GM19455 (cell line): ENCODE measurements around the gene CUTA.
A peak's percentile ranks its signal among the peaks of the same experiment; 100 is the strongest.

ENCODE experiments used
- ATAC-seq: cut with Tn5 transposase; IDR thresholded peaks from one replicate; pipeline ENCODE4 v1.9.1; 2021; ENCODE audit not compliant: unreplicated experiment

Gene CUTA

DNA sequence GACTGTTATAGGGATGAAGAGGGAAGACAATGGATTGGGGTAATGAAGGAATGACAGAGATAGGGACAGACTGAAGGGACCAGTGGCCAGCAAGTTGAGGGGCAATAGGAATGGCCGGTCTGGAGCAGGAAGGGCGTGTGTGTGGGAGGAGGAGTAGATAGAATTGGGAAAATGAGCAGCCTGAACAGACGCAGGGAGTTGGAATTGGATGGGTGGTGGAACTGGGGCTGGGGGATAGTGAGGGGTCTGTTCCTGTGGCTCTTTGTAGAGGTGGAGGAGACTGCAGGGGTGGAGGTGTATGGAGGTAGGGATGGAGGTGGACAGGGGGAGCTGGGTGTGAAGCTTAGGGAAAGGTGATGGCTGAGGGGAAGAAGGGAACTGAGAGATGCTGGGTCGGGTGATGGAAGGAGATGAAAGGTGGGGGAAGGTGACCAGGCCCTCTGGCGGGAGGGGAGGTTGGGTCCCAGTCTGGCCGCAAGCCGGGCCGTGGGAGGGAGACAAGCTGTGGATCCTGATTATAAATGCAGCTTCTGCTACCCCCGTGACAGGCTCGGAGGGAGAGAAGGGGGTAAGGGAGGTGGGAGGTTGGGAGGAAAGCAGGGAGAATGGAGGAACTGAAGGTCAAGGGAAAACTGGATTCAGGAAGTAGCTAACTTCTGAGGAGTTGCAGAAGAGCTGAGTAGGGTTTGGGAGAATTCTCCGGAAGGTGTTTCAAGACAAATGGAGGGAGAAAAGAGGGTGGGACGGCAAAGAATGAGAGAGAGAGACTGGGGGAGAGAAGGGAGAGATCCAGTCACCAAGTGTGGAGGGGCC is 7.2 kb upstream of the CUTA start:
- ATAC-seq, result no peak

DNA sequence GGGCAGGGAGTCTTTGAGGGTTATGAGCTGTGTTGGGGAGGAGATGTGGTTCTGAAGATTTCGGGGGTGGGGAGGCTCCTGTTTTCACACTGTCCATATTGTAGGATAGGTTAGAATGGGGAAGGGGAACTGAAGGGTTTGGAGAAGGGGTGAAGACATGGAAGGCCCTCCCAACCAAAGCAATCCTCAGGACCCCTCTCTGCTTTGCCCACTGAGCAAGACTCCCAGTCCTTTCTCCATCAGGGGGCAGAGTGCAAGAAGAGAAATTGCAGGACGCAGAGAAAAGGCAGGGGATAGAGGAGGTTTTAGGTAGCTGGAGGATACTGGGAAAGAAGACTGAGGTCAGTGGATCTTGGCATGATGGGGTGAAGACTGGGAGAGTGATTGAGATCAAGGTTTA is 5.9 kb upstream of the CUTA start:
- ATAC-seq, result no peak

DNA sequence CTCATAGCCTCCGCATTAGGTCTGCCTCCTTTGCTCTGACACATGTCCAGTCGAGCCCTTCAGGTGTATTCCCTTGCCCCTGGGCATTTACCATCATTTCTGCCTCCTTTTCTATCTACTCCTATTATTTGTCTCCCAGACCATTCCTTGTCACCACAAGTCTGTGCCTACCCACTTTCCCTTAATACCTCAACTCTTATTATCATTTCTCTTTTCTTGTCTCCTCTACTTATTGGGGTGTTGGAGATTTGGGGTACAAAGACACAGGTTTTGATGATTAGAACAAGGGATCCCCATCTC is 3.4 kb upstream of the CUTA start:
- ATAC-seq, result no peak

DNA sequence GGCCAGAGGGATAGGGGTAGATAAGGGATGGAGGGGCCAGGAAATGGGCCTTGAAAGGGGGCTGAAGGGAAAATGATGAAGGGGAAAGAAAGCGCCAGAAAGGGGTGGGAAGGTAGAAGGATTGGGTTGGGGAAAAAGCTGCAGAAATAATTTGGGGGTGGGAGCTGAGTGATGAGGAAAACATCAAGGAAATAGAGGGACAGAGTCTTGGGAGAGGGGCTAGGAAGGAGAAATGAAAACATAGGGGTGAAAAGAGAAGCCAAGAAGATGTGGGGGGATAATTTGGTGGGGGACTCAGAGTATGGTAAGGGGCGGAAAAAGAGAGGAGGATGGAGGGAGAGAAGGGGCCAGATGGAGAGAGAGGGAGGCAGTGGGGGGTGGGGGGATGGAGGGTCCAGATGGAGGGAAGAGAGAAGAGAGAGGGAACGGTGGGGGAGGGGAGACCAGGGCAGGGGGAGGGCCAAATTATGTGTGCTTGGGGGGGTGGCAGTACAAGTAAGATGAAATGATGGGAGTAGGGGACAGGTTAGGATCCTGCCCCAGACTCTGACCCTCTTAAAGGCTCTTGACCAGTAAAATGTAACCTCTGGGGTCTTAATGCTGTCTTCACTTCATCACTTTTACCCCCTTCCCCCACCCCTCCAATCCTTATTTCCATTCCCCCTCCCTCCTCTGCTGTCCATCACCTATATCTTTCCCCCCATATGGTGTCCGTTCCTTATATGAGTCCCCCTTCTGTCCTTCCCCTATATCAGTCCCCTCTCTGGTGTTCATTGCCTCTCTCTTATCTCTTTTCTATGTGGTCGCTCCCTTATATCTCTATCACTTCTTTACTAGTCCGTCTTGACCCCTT is 2.8 kb upstream of the CUTA start:
- ATAC-seq, result no peak

DNA sequence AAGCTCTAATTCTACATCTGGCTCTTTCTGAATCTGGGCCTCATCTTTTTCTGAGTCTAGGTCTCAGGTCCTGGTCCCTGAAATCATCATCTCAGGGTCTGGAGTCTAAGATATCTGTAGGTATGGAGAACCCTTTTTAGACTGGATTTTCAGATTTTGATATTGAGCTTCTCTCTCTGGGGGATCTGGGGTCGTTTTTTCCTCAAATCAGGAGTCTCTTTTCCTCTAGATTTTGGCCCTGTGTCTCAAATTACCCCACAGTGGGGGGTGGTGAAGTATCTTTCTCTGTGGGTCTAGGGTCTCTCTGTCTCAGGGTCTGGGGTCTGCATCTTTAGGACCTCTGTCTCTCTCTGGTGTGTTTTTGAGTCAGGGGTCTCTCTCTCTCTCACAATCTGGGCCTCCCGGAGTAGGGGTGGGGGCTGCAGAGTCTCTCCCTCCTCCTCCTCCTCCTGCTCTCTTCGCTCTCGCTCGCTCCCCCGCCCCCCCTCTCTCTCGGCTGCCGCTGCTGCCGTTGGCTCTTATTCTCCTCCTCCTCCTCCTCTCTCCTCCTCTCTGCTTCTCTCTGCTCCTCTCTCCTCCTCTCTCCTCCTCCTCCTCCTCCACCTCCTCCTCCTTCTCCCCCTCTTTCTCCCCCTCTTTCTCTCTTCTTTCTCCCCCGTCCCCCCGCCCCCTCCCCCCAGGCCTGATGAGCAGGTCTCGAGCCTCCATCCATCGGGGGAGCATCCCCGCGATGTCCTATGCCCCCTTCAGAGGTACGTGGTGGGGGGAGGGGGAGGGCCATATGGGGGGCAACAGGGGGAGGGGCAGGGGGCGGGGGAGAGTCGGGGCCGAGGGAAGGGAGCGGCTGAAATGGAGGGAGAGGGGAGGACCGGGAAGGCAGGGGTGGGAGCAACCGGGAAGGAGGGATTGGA is 1.9 kb upstream of the CUTA start, which contains the start of gene SYNGAP1:
Gene SYNGAP1 (plus strand): TSS at position 486 of the 911 bp plus-strand sequence. CDS start 200 bp downstream, at position 686.
- ATAC-seq, result no peak

DNA sequence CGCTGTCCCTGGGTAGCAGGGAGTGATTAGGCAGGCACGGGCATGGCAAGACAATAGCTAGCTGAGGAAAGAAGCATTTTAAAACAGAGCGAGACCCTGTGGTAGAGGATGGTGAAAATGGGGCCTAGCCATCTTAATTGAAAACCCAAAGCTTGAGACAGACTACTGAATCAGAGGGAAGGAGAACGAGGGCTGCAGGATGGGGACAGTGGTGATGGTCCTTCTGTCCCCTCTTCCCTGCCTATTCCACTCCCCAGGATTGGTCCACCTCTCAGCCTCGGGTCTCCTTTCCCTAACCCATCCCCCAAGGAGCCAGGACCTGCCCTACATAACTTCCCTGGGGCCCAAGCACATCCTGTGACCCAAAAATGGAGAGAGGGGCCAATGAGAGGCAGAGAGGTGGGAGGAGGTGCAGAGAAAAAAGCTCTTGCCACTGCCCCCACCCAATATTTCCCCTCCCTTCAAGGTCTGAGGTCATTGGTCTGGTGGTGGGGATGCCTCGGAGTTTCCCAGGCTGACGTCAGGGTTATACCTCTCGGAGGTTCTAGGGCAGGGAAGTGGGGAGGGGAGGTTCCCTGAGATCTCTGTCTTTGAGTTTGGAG is 884 bp upstream of the CUTA start:
- ATAC-seq, result no peak

DNA sequence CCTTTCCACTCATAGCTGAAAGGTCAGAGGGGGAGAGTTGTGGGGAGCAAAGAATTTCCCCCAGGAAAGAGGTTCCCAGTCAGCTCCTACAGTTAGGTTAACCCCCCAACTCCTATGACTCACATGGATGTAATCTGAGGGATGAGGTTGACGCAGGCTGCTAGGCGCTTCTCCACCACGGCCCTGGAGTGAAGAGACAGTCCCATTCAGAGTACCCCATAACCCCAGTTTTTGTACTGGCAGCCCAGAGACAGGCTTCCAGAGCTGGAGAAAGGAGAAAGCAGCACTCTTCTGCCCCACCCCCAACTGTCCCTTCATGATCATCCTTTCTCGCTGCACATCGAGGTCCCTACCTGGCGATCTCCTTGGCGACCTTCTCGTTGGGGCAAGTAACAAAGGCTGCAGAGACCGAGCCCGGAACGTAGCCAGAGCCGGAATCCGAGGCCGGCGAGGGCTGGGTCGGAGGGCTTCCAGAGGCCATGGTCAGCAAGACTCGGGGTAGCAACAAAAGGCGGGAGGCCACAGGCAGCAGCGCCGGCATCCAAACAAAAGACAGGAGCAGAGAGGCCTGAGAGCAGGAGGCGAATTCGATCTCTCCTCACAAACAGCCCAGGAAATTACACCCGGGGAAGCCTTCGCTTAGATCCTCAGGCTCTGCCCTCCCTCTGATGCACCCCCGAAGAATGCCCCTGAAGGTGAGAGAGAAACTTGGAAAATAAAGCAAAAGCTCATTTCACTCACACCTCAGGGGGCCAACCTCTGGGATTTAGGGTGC is 592 bp downstream of the CUTA start:
- no peak for ATAC-seq

DNA sequence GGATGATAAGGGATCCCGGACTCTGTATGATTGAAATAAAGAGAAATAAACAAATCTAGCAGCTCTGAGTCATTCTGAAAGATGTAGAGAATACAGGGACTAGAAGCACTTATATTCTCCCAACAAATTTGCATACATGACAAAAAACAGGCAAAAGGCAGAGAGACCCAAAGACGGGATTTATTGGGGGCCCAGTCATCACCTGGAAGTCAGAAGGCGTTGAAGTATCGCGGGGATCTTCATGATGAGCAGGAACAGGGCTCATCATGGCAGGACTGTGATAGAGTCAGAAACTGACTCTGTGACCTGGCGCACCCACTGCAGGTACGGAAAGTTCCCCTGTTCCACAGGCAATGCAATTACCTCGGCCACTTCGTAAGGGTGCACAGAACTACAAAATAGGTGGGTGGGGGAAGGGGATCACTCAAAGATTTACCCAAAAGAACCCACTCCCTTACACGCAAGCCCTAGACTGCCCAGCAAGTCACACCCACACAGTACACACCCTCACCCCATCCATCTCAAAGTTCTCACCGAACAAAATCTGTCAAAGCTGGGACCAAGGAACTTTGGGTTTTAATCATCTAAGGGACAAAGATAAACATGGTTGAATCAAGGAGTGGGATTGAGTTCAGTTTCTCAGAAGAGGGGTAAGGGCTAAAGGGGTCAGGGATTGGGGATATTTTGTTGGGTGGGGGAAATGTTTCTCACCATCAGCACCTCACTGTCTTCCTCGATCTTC is 1.4 kb downstream of the CUTA start:
- ATAC-seq, result no peak

DNA sequence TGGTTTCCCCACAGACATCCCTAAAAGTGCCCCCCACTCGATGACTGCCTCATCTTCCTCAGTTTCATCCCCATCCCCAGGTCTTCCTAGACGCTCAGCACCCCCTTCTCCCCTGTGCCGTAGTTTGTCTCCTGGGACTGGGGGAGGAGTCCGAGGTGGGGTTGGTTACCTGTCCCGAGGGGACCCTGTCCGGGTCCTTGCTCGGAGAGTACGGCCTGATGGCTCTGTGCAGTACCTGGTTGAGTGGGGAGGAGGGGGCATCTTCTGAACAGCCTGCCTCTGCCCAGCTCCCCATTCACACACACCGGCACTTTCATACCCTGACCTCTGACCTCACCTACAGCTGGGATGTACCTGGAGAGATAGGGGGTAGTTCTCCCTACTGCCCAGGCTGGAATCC is 2.1 kb downstream of the CUTA start:
- ATAC-seq, result no peak

DNA sequence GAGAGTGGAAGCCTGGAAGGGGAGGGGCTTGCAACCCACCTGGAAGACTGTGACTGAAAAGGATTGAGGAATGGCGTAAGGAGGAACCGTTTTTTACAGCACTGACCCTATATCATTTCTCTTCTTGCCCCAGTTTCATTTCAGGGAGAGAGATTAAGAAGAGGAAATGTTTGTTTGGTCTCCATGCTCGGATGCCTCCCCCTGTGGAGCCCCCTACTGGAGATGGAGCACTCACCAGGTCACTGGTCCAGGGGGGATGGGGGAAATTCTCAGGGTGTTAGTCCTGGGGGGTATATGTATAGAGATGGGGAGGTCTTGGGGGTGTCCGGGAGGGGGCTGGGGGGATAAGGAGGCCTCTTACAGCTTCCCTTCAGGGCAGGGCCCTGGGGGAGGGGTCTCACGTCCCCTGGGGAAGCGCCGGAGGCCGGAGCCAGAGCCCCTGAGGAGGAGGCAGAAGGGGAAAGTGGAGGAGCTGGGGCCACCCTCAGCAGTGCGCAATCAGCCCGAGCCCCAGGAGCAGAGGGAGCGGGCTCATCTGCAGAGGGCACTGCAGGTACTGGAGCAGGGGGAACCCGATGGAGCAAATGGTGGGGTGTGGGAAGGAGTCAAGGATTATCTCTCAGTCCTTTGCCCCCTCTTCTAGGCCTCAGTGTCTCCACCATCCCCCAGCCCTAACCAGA is 3.2 kb downstream of the CUTA start:
- no peak for ATAC-seq

DNA sequence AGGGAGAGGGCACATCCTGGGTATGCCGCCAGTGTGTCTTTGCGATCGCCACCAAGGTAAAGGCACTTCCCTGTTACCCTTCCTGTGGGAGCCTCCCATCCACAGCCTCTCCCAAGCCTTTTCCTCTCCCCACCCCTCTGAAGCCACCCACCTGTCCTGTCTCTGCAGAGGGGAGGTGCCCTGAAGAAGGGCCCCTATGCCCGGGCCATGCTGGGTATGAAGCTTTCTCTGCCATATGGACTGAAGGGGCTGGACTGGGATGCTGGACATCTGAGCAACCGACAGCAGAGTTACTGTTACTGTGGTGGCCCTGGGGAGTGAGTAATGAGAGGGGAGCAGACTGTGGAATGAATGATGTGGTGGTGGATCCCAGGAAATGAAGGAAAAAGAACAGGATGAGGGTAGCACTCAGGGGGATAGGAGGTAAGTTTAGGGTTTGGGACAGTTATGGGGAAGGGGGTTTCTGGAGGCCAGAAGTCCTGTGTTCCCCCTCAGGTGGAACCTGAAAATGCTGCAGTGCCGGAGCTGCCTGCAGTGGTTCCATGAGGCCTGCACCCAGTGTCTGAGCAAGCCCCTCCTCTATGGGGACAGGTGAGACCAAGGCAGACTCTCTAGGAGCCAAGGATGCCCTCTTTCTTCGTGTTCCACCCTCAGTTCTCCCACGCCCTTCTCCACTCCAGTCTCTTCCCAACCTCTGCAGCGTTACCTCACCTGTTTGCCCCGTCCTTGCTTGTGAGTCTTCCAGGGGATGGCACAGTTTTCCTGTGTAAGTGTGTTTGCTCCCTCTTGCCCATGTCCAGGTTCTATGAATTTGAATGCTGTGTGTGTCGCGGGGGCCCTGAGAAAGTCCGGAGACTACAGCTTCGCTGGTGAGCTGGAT is 4.4 kb downstream of the CUTA start:
- no peak for ATAC-seq

DNA sequence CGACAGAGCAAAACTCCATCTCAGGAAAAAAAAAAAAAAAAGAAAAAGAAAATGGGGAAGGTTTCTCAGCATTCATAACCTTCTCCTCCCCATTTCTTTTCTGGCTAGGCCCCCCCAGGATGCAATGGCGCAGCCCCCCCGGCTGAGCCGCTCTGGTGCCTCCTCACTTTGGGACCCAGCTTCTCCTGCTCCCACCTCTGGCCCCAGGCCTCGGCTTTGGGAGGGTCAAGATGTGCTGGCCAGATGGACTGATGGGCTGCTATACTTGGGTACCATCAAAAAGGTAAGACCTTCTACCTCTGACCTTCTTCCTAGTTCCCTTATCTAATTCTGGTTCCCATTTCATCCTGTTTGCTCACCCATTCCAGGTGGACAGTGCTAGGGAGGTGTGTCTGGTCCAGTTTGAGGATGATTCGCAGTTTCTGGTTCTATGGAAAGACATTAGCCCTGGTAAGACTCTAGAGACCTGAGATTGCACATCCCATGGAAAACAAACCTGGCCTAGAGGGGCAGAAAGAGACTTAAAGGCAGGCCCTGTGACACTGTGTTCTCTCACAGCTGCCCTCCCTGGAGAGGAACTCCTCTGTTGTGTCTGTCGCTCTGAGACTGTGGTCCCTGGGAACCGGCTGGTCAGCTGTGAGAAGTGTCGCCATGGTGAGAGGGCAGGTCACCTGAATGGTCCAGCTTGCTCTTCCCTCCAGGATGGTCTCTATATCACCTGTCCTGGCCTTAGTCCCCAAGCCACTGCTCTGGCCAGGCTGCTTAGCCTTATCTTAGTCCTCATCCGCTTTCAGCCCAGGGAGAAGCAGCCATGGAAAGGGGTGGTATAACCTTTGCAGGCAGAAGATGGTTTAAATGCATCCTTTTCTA is 5.5 kb downstream of the CUTA start:
- no peak for ATAC-seq

DNA sequence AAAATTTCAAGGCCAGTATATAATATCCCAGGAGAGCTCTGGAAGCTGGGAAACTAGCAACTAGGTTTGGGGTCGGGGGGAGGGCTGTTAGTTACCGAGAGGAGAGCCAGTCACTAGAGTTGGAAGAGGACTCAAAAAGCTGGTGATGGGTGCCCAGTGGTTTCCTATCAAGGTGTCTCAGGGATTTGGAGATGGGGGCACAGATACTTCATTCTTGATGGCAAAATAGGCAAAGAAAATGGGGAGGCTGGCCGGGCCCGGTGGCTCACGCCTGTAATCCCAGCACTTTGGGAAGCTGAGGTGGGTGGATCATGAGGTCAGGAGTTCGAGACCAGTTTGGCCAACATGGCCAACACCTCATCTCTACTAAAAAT is 6.3 kb downstream of the CUTA start:
- no peak for ATAC-seq

DNA sequence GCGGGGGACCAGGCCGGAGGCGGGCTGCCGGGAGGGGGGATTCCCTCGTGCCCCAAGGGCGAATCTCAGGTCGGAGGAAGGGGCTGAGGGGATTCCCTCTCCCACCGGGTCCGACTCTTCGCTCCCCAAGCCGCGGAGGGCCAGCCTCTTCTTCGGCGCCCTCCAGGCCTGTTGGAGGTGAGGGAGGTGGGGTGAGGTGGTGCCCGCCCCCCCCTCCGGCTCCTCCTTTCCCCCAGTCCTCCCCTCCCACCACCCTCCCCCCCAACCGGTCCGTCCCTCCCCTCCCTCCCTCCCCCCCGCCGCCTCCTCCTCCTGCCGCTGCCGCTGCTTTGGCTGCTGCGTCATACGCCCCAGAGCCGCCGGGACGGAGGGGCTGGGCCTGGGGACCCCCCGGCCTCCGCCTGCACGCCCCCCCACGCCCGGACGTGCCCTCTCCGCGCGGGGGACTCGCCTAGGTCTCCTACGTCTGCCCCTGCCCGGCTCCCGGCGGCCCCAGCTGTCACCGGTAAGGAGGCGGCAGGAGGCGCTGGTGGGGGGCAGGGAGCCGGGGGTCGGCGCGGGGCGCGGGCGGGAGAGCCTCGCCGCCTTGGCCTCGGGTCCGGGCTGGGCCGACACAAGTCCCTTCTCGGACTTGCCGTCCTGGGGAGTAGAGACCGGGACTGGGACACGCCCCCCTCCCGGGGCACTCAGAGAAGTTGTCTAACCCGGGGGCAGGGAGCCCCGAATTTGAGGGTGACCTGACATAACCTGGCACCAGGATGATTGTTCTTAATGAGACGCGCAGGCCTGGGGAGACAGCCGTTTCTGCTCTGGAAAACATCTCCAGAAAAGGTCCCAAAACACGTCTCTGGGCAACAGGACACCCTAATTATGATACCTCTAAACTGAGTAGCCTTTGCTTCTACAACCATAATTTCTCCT is 6.9 kb downstream of the CUTA start, which contains the start of gene PHF1:
Gene PHF1 (plus strand): TSS at position 304 of the 921 bp plus-strand sequence. CDS start 1,250 bp downstream, outside the sequence.
- peak; percentile 37 for ATAC-seq

DNA sequence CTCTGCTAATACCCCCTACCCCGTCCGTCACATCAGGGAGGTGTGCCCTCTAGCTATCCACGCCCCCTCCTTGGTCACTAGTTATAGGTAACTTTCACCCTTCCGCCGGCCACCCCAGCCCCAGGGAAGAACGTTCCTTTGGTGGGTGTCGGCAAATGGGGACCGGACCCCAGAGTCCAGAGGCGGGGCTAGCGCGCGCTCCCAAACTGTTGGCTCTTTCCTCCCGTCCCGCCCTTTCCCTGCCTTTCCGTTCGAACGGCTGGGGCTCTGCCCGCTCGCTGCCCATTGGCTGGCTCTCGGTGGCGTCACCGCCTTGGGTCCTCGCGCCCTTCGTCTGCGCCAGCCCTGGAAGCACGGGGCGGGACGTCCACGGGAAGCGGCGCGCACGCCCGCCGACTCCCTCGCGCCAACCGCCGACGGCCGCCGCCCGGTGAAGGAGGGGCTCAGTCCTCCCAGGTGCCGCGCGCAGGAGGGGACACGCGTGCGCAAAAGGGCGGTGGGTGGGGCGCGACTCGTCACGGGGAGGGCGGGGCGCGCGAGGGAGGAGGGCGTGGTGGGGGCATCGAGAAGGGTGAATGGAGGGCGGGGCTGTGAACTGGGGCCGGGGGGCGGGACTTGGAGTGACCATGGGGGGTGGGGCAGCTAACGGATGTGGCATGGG is 7.7 kb downstream of the CUTA start:
- ATAC-seq, result peak; percentile 67
